GM21367 (cell line): ENCODE results near the gene TENM3.

ENCODE experiments used
- ATAC-seq: cut with Tn5 transposase; IDR thresholded peaks from one replicate; pipeline ENCODE4 v1.9.1; 2021; ENCODE audit not compliant: unreplicated experiment

Gene TENM3

GRCh38 chr4:182252220-182252619, 9.0 kb downstream of the TENM3 start:
- no peak for ATAC-seq

DNA sequence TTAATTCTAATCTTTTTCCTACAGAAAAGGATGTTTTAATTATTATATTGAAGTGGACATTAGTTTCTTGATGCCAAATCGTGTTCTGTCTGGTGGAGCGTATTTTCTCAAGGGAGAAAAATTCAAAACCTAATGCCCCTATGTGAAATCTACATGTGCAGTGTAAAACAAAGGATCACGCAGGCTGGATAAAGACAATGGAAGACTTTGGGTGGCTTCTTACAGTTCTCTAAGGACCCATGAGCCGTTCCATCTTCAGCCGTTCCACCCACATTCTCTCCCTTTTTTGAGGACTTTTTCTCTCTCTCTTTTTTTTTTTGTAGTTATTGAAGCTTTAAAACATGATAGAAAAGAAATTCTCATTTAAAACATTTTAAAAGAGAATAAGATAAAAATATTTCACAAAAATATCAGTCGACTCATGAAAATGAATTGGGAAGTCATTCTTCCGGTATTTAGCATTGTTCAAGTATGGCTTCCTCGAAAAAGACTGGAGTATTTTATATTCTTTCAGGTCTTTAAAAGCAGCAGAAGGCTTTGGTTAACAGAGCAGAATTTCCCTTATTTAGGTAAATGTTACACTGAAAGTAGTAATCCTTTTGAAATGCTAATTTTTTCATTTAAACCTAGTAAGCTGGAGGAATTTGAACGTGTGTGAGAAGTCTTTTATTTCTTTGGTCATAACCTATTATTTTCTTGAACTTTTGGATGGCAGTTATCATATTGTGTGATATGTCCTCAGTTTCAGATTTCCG, 11.0 kb downstream of the TENM3 start:
- ATAC-seq: no peak

DNA sequence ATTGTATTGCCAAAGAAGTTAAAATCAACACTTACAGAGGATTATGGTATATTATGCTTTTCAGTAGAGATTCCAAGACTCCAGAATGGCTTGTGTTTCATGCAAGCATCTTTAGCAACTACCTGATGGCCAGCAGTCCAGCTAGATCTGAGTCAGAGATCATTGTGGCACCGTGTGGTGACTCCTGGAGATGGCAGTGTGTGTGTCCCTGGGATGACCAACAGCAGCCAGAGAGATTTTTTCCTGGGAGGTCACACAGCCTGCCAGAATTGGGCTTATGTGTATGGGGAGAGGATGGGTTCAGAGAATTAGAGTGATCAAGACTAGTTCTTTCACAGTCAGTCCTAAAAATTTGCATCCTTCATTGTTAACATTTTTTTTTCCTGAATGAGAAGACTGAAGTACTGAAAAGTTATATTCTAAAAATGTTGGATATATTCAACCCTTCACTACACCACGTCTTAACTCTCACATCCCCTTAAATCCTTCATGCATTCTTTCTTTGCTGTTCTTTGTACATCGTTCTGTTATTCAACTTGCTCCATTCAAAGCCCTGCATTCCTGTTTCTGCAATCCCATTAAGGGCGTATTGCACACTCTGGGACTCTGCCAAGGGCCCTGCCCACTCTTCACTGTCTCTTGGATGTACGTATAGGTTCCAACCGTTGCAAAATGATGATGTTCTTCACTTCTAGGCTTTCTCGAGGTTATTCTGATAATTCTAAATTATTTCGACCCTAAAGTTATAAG, 12.4 kb downstream of the TENM3 start:
- no peak for ATAC-seq

DNA sequence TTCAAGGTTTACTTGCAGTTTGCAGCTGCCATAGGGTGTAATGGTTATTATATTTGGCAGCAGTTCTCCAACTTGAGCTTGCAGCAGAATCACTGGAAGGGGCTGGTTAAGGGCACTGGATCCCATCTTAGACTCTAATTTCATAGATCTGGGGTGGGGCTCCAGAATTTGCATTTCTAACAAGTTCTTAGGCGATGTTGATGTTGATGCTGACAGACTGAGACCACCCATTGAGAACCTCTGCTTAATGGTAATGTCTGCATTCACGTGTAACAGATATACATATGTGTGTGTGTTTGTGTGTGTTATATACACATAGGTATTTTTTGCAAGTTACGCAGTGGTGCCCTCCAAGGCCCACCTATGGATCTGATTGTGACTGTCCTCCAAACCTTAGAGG, 13.8 kb downstream of the TENM3 start:
- no peak for ATAC-seq

GRCh38 chr4:182257503-182257902, 14.3 kb downstream of the TENM3 start:
- ATAC-seq: no peak

DNA sequence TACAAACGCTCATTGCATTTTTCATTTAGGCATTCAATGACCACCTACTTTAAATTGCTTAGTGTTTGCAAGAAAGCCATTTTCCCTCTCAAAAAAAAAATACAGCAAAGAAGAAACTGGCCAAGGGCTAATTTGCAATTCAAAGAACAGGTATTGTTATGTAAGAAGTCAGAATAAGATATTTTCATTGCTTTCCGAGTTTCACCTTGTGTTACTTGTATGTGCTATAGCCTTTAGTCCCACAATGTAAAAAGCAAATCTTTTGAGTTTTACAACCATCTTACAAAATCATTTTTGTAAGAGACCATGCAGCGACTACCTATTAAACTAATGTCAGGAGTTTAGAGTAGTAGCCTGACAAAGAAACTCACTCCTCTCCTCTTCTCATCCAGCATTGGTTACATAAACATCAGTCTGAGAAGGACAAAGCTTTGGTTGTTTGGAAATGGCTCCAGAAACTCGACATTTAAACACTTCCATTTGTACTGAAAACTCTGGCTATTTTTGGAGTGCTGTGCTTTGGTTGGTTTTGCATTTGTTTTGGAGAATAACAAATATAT, 15.3 kb downstream of the TENM3 start:
- ATAC-seq: no peak

DNA sequence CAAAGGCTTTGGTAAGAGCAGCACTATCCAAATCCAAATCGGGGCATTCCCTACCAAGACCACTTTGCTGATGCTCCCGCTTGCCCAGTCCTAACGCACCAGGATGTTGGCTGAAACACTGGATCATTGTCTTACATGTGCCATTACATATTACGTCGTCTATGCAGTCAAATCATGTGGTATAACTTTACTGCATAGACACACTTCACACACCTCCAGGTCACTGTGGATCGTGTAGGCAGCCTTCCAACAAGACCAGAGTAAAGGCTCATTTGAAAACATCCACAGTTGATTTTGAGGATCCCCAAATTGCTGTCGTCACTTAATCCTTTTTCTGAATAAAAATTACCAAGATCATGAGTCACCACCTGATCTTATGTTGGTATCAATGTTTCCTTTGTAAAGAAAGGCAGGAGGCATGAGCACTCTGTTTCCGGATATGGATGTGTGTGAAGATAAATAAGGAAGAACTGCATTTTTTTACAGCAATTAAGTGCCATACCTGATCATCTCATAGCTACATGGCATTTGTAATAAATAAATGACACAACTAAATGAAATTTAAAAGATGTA, 18.5 kb downstream of the TENM3 start:
- ATAC-seq: no peak

DNA sequence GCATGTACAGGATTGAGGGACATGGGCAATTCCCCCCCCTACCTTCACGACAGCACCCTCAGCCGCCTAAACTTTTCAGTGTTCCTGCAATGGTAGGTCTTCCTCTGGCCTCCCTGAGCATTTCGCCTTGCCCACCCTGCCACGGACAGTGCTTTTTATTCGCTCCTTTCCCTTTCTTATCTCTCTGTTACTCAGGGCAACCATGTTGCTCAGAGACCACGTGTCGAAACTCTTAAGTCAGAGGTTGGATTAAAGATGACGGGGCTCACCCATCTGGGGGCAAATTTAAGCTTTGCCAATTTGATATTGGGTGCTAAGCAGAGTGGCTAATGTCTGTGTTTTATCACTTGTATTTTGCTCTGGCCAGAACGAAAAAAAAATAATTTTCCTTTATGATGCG, 20.4 kb downstream of the TENM3 start:
- no peak for ATAC-seq

- ATAC-seq: no peak
These were observed 21.0 kb downstream of the TENM3 start for GRCh38 chr4:182264139-182264752.

- no peak for ATAC-seq
These were observed 22.7 kb downstream of the TENM3 start for GRCh38 chr4:182265881-182266280.

DNA sequence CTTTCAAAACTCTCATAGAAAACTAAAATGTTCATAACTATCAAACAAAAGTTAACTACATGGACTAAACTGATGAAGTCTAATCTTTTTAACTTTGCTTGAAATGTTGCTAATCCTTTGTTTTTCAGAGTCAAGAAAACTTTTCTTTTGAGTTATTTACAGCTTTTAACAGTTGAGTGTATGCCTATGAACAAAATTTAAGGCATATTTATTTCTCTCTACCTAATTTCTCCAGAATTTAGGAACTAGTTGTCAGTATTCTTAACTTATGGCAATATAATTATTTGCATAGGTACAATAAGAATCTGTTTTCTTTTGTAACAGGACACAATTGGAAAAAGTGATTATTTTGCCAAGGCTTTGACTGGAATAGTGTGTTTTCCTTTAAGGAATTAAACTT, 23.8 kb downstream of the TENM3 start:
- no peak for ATAC-seq

- ATAC-seq: no peak
These were observed 25.8 kb downstream of the TENM3 start for GRCh38 chr4:182268966-182269365.

GRCh38 chr4:182271731-182272130, 28.5 kb downstream of the TENM3 start:
- ATAC-seq: no peak

DNA sequence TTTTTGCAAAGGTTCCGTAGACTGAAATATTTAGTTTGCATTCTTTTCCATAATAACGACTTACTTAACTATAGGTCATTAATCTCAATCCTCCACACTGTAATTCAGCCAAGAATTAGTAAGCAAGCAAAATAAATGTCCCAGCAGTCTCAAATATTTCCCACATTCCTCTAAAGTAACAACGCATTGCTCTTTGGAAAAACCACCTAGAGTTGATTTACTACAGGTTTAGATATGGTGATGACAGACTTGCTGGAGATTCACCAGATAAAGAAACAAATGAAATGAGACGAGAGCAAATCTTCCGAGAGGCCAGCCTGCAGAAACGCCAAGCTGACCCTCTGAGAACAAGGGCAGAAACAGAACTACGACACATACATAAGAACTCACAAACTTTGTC, 28.9 kb downstream of the TENM3 start:
- ATAC-seq: no peak

GRCh38 chr4:182273191-182273935, 30.2 kb downstream of the TENM3 start:
- ATAC-seq: no peak

GRCh38 chr4:182276210-182277109, 33.3 kb downstream of the TENM3 start:
- no peak for ATAC-seq

GRCh38 chr4:182277377-182277776, 34.2 kb downstream of the TENM3 start:
- no peak for ATAC-seq

- no peak for ATAC-seq
These were observed 35.5 kb downstream of the TENM3 start for GRCh38 chr4:182278729-182279128.

DNA sequence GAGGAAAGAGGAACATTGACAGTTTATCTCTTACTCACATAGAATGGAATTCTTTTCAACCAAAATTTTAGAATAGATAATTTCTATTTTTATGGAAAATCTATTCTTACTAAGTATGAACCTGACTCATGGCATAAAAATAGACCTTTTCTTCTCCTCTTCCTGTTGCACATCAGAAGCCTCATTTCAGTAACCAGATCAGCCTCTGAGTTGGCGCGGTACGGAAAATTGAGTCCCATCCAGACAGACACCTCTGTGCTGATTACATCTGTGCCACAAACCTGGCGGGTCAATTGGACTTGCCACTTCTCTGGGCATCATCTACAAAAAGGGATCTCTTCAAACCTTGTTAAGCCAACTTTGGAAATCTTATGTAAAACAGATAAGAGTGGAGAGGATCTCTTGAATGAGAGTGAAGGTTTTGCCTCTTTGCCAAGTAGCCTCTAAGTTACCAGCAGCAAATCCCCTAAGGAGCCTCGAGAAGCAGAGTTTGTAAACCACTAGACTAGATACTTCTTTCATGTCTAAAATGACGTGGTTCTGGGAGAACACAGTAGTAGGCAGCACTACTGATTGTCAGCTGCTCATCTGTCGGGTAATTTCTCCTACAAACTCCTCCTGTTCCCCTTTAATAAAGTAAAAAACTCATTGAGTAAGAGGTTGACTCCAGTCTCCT, 37.4 kb downstream of the TENM3 start:
- no peak for ATAC-seq
